Esophagus squamous epithelium (tissue), 5 donors: ENCODE data around the gene PTPRM. TPM values are rescaled to one million over a fixed set of nuclear protein-coding genes. Genes with fewer than 3 reads are reported as not detected.
A peak's percentile ranks its signal among the peaks of the same experiment; 100 is the strongest.

Source experiments
- DNase-seq: peaks from one replicate; lab custom pipeline; 2025; lab: John Stamatoyannopoulos, UW
- H3K27ac ChIP-seq, 4 donors: fragments of 200-600 bp; sonication (generic); one replicate each; pipeline ENCODE4 v1.5.1; 2016 to 2019; ENCODE audit warnings: mild to moderate bottlenecking in 1 of 4
- H3K27me3 ChIP-seq, 4 donors: fragments of 200-600 bp; sonication (generic); 1 replicate in 3 of 4; 2 replicates in 1 of 4; pipeline versions ENCODE4 v1.5.1 to v1.6.0; 2017 to 2021; ENCODE audit warnings: antibody characterized with exemption in 1 of 4
- H3K36me3 ChIP-seq, 3 donors: fragments of 200-600 bp; sonication (generic); one replicate each; pipeline ENCODE4 v1.5.1; 2016 to 2019
- H3K4me1 ChIP-seq, 3 donors: fragments of 200-600 bp; sonication (generic); one replicate each; pipeline ENCODE4 v1.5.1; 2017 to 2019
- H3K4me3 ChIP-seq, 4 donors: fragments of 200-600 bp; sonication (generic); 1 replicate in 3 of 4; 2 replicates in 1 of 4; pipeline ENCODE4 v1.5.1; 2016 to 2019; ENCODE audit warnings: mild to moderate bottlenecking in 2 of 4, moderate library complexity in 1 of 4
- H3K9me3 ChIP-seq, 3 donors: fragments of 200-600 bp; sonication (generic); one replicate each; pipeline ENCODE4 v1.5.1; 2016 to 2019
- CTCF ChIP-seq, 6 experiments: fragments of 450-650 bp in 4 of 6; fragments of 200-600 bp in 2 of 6; sonication (generic) in 2 of 6; IDR thresholded peaks; one replicate each; pipeline ENCODE4 v1.5.1; 2016 to 2019; ENCODE audit warnings: antibody characterized with exemption in 6 of 6, mild to moderate bottlenecking in 4 of 6, moderate library complexity in 4 of 6
- POLR2A ChIP-seq, 4 donors: fragments of 450-650 bp; IDR thresholded peaks; one replicate each; pipeline ENCODE4 v1.6.1; 2017; ENCODE audit warnings: antibody characterized with exemption in 4 of 4, mild to moderate bottlenecking in 4 of 4, moderate library complexity in 3 of 4
- WGBS, 2 donors: methylation state at CpG; one replicate each; pipeline ENCODE4 v1.1.5; 2018; 5-methylcytosine and 5-hydroxymethylcytosine counted together
- intact Hi-C: fragments of 100-400 bp; cut with DNase I; formaldehyde crosslinking; loops from one replicate; pipeline ENCODE4 v1.15.0; 2022
- total RNA-seq, 4 donors: library from RNA; depleted of rRNA; stranded (reverse); fragments of >200 nt; gene quantifications; one replicate each; pipeline ENCODE4 v1.1.0, GENCODE V29; 2016
- donor health status: DM: yes; HTN: yes; CAD: no.

PTPRM gene
- total RNA-seq, 4 donors from 2014 or later, result 6.5 to 38.7 (median 11.1) TPM

GRCh38 chr18:8364385-8364784 lies 797.3 kb downstream of the PTPRM start:
- no peak for DNase-seq
- H3K9me3 ChIP-seq, result no peaks in the 10 kb centered on the region
- H3K36me3 ChIP-seq, result no peaks in the 10 kb centered on the region
- H3K27me3 ChIP-seq, result peaks cover 0 to 21% (median 0%) of the 10 kb centered on the region in 4 donors
- H3K4me3 ChIP-seq, result no peak overlapping the region
- no peak for TF ChIP-seq CTCF (IDR thresholded peaks at IDR 0.05)
- TF ChIP-seq POLR2A (IDR thresholded peaks at IDR 0.05), result no peak
- intact Hi-C loops, result no loop called here
- WGBS, 2 donors, result 73 to 82% methylated on average over 2 of the region's 2 CpGs
- H3K27ac ChIP-seq, result no peak overlapping the region
- peaks cover 0 to 13% (median 10%) of the 10 kb centered on the region in 3 donors for H3K4me1 ChIP-seq

- peaks cover 0 to 13% (median 10%) of the 10 kb centered on the region in 3 donors for H3K4me1 ChIP-seq
- H3K27ac ChIP-seq, result no peak overlapping the region
- no peaks in the 10 kb centered on the region for H3K9me3 ChIP-seq
- 86 to 92% methylated on average over 4 to 5 of the region's 5 CpGs for WGBS, 2 donors
- H3K36me3 ChIP-seq, result no peaks in the 10 kb centered on the region
- TF ChIP-seq CTCF (IDR thresholded peaks at IDR 0.05) (no peak), POLR2A (IDR thresholded peaks at IDR 0.05) (no peak)
- no peak for DNase-seq
- intact Hi-C loops, result no loop called here
- H3K27me3 ChIP-seq, result peaks cover 0 to 21% (median 0%) of the 10 kb centered on the region in 4 donors
- H3K4me3 ChIP-seq, result no peak overlapping the region
Observed at GRCh38 chr18:8365006-8365405, 797.9 kb downstream of the PTPRM start.

- 74 to 76% methylated on average over 2 of the region's 2 CpGs for WGBS, 2 donors
- TF ChIP-seq POLR2A (IDR thresholded peaks at IDR 0.05) (no peak), CTCF (IDR thresholded peaks at IDR 0.05) (no peak)
- H3K4me1 ChIP-seq, result peaks cover 0 to 13% (median 10%) of the 10 kb centered on the region in 3 donors
- intact Hi-C loops, result no loop called here
- DNase-seq, result no peak
- no peak overlapping the region for H3K4me3 ChIP-seq
- no peaks in the 10 kb centered on the region for H3K9me3 ChIP-seq
- H3K36me3 ChIP-seq, result no peaks in the 10 kb centered on the region
- peaks cover 0 to 21% (median 0%) of the 10 kb centered on the region in 4 donors for H3K27me3 ChIP-seq
- H3K27ac ChIP-seq, result no peak overlapping the region
Observed at GRCh38 chr18:8365528-8365927, 798.4 kb downstream of the PTPRM start.

- WGBS, 2 donors, result 79 to 86% methylated on average over 5 of the region's 5 CpGs
- no peaks in the 10 kb centered on the region for H3K36me3 ChIP-seq
- H3K9me3 ChIP-seq, result no peaks in the 10 kb centered on the region
- intact Hi-C loops, result no loop called here
- H3K4me1 ChIP-seq, result peaks cover 0 to 13% (median 10%) of the 10 kb centered on the region in 3 donors
- TF ChIP-seq POLR2A (IDR thresholded peaks at IDR 0.05), result no peak
- no peak for TF ChIP-seq CTCF (IDR thresholded peaks at IDR 0.05)
- DNase-seq, result no peak
- no peak overlapping the region for H3K27ac ChIP-seq
- no peak overlapping the region for H3K4me3 ChIP-seq
- peaks cover 0 to 21% (median 0%) of the 10 kb centered on the region in 4 donors for H3K27me3 ChIP-seq
Observed at GRCh38 chr18:8366070-8366469, 799.0 kb downstream of the PTPRM start.

- no peak for DNase-seq
- Histone ChIP-seq H3K36me3 (peaks cover 0 to 3% (median 0%) of the 10 kb centered on the region in 3 donors), H3K4me1 (peaks cover 0 to 13% (median 10%) of the 10 kb centered on the region in 3 donors), H3K9me3 (no peaks in the 10 kb centered on the region), H3K27ac (no peak overlapping the region), H3K4me3 (peak overlapping the region in 1 of 4 donors; percentile 61), H3K27me3 (peaks cover 0 to 21% (median 0%) of the 10 kb centered on the region in 4 donors)
- intact Hi-C loops, result no loop called here
- TF ChIP-seq CTCF (IDR thresholded peaks at IDR 0.05), result no peak
- TF ChIP-seq POLR2A (IDR thresholded peaks at IDR 0.05), result no peak
- 73 to 88% methylated on average over 10 to 13 of the region's 16 CpGs for WGBS, 2 donors
Observed at GRCh38 chr18:8366656-8367055, 799.5 kb downstream of the PTPRM start.
